Hematopoietic multipotent progenitor cell treated with erythropoietin and hydrocortisone succinate and interleukin-3 and kit ligand, for 4 days (in vitro differentiated cells): ENCODE results near the gene ATRN.

Experiments used
- DNase-seq: peaks from one replicate; pipeline ENCODE4 v3.0.0-alpha.2; 2015

The ATRN gene

GRCh38 chr20:3660262-3661059 is 189.6 kb downstream of the ATRN start:
- no peak for DNase-seq

- no peak for DNase-seq
These were observed 190.4 kb downstream of the ATRN start for GRCh38 chr20:3661060-3661813.

GRCh38 chr20:3661814-3662665 is 191.2 kb downstream of the ATRN start:
- DNase-seq, result no peak

- no peak for DNase-seq
These were observed 192.3 kb downstream of the ATRN start, which contains the start of gene GFRA4 for GRCh38 chr20:3663031-3663701. GFRA4 (minus strand) TSS chr20:3663399; CDS start chr20:3663399, 0 bp downstream.

GRCh38 chr20:3663858-3664257 is 193.0 kb downstream of the ATRN start:
- DNase-seq, result no peak

- DNase-seq, result no peak
These were observed 196.7 kb downstream of the ATRN start for GRCh38 chr20:3667434-3668037.

GRCh38 chr20:3669710-3670367 is 199.0 kb downstream of the ATRN start:
- DNase-seq, result no peak

GRCh38 chr20:3670511-3670910 is 199.7 kb downstream of the ATRN start:
- DNase-seq, result peak; percentile 30

GRCh38 chr20:3670945-3671344 is 200.1 kb downstream of the ATRN start:
- no peak for DNase-seq

- no peak for DNase-seq
These were observed 201.2 kb downstream of the ATRN start for GRCh38 chr20:3671986-3672546.

- DNase-seq, result peak; percentile 35
These were observed 201.8 kb downstream of the ATRN start for GRCh38 chr20:3672547-3673171.

GRCh38 chr20:3673221-3674070 is 202.6 kb downstream of the ATRN start:
- DNase-seq, result no peak

GRCh38 chr20:3674447-3674846 is 203.6 kb downstream of the ATRN start:
- no peak for DNase-seq

- DNase-seq, result no peak
These were observed 204.4 kb downstream of the ATRN start for GRCh38 chr20:3674995-3675900.

- no peak for DNase-seq
These were observed 206.9 kb downstream of the ATRN start for GRCh38 chr20:3677733-3678132.

- no peak for DNase-seq
These were observed 207.4 kb downstream of the ATRN start for GRCh38 chr20:3678198-3678597.

GRCh38 chr20:3678856-3679720 is 208.3 kb downstream of the ATRN start:
- no peak for DNase-seq
